ENCODE results near the gene PTPN3.

DNA sequence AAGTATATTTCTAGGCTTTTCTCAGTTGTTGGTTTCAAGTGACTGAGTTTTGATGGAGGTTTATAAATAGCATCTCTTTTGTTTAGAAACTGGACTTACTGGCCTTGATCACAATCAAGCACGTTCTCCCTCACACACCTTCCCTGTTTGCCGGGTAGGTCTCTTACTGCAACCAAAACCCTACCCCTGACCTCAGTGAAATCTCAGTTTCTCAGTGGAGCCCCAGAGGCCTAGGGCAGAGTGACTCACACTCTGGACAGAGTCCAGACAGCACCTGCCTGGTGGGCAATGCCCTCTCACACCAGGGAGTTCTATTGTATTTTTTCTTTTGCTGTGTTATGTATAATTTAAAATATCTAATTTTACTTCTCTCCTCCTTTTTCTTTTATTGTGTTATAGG is 128.8 kb downstream of the PTPN3 start:
- TF ChIP-seq POLR2AphosphoS5 (IDR thresholded peaks at IDR 0.05; ENCODE audit: borderline replicate concordance, low read depth, low read length), result no peak
- TF ChIP-seq EZH2 (IDR thresholded peaks at IDR 0.05), result no peak
- TF ChIP-seq FOXP2 (optimal IDR thresholded peaks at IDR 0.05; ENCODE audit: control extremely low read depth, extremely low read length, insufficient read depth), result no peak

All from SK-N-MC (cell line).